GM18951 (cell line): ENCODE measurements around the gene PRDM10.
"Not testable (repeated sequence)": the region's sequence is repeated elsewhere in the genome, so short reads cannot be mapped to it uniquely, and the experiment has no call there.

Source experiments
- POLR2A ChIP-seq: IDR thresholded peaks from 4 replicates; pipeline ENCODE4 v1.6.1; 2011; ENCODE audit warnings: mild to moderate bottlenecking; ENCODE audit not compliant: insufficient read length, insufficient read depth; ENCODE audit errors: extremely low read depth
- in situ Hi-C: fragments of 300-500 bp; cut with MboI; formaldehyde crosslinking; loops from one replicate; pipeline ENCODE4 v1.12.0; 2022; ENCODE audit warnings: low sequenced_read_pairs, mixed read lengths, inconsistent platforms; ENCODE audit not compliant: unreplicated experiment

Gene PRDM10

DNA sequence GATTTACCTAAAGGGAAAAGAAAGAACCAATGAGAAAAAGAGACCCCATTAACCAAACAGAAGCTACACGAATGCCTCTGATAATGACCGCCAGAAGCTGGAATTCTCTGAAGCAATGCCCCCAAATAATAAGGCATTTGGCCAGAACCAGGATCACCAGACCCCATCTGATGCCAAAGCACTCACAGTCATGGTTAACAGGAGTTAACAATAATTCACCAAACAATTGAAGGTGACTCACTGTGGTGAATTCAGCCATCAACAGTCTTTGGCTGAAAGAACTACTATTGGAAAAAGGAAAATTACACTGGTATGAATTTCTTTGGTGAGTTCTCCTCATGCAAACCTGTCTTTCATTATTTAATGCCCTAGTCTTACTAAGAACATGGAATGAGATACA, 85.4 kb downstream of the PRDM10 start:
- in situ Hi-C loops, result no loop called here
- no peak for TF ChIP-seq POLR2A

GRCh38 chr11:129911298-129911697, 91.3 kb downstream of the PRDM10 start:
- no peak for TF ChIP-seq POLR2A
- in situ Hi-C loops, result no loop called here

GRCh38 chr11:129910360-129910759, 92.3 kb downstream of the PRDM10 start:
- no peak for TF ChIP-seq POLR2A
- in situ Hi-C loops, result no loop called here

DNA sequence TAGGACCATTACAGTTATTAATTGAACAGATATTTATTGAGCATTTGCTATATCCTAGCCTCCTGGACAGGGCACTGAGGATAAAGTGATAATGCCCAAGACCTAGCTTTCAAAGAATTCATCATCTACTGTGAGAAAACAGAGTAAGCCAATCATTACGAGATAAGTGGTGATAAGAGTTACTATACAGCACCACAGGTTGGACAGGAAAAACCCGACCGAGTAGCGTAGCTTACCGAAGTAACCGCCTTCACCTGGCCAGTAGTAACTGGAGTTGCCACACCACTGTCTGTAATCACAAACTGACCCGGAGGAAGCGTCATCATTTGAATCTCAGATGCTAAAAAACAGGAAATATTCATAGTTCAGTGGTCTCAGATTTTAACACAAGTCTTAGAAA, 97.2 kb downstream of the PRDM10 start:
- in situ Hi-C loops, result no loop called here
- no peak for TF ChIP-seq POLR2A

- no peak for TF ChIP-seq POLR2A
Measured at GRCh38 chr11:129896062-129896461, 106.6 kb downstream of the PRDM10 start.

GRCh38 chr11:129895126-129896041, 107.3 kb downstream of the PRDM10 start, which contains the start of gene NFRKB:
TSS of gene NFRKB (minus strand) at chr11:129895578. CDS start at chr11:129892849, 2,729 bp downstream.
- in situ Hi-C loops, result no loop called here
- peak; percentile 77 for TF ChIP-seq POLR2A

More at GRCh38 chr11:129896062-129896461, 106.6 kb downstream of the PRDM10 start:
- in situ Hi-C loops, result no loop called here

DNA sequence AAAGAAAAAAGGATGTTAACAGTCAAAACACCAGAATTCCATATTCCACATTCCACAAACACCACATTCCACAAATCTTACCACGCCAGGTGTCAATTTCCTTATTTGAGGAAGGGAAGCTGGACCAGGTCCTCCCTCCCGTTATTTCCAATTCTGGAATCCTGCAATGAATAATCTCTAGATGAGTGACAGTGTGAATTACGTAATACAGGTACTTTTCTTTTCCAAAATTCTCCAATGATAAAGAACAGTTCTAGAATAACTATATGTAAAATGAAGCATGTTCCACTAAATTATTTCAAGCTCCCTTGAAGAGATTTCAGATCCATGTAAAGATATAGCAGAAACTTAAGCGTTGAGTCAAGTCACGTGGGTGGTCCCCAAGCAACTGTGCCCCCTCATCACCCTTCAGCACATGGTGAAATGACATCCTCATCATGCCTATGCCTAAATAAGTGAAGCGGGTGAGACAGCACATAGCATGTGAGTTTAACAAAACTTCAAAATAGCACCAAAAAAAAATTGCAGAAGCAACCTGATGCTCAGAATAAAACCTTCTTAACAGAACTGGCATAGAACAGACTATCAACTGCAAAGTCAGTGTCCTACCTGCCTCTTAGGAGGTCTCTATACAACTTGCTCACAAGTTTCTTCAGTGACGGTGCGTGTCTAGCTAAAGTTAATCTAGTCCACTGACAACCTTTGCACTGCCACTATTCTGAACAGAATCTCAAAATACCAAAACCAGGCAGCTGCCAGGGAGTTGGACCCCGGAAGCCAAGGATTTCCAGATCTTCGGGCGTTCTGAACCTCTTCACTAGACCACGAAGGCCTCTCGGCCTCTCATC, 108.1 kb downstream of the PRDM10 start:
- in situ Hi-C loops, result no loop called here
- TF ChIP-seq POLR2A, result no peak

GRCh38 chr11:129888451-129888850, 114.2 kb downstream of the PRDM10 start:
- in situ Hi-C loops, result no loop called here
- no peak for TF ChIP-seq POLR2A

DNA sequence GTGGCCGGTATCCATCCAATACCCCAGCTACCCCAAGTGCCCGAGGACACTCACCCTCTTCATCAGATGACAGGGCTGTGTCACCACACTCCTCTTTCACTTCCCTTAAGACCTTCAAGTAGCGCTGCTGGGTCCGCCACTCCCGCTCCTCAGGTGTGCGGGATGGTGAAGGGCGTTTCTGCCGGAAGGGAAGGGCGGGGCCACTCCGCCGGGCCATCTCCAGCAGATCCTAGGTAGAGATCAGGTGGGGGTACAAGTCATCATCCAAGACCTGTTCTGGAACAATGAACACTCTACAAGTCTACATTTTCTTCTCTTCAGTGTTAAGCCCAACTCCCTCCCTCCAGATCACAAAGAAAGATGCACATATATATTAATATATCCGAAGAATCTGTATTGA, 117.3 kb downstream of the PRDM10 start:
- TF ChIP-seq POLR2A, result no peak
- in situ Hi-C loops, result no loop called here

- in situ Hi-C loops, result no loop called here
- no peak for TF ChIP-seq POLR2A
Measured at GRCh38 chr11:129884581-129884980, 118.1 kb downstream of the PRDM10 start.

DNA sequence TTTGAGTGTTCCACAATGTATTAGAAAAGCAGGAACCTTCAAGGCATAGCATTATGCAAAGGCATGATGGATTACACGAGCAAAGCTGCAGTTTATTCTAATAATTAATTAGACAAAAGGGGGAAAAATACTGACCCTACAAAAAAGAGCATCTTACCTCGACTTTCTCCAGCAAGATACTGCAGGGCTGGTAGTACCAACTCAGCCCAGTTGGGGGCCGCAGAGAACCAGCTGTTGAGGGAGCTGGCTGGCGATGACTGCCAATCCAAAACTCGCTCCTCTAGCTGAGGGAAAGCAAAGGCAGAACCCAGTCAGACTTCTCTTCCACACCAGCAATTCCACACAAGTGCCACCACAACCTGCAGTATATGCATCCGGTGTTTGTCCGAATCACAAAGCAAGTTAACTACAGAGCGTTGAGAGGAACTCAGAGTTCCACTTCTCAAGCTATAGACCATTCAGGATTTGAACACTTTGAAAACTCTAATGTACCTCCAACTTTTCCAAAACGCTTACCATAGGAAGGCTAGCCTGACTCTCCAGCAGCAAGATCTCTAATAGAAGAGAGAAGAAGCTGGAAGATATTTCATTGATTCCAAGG, 121.0 kb downstream of the PRDM10 start:
- TF ChIP-seq POLR2A, result no peak
- in situ Hi-C loops, result no loop called here

- in situ Hi-C loops, result no loop called here
- TF ChIP-seq POLR2A, result no peak
Measured at GRCh38 chr11:129880311-129880710, 122.3 kb downstream of the PRDM10 start.

DNA sequence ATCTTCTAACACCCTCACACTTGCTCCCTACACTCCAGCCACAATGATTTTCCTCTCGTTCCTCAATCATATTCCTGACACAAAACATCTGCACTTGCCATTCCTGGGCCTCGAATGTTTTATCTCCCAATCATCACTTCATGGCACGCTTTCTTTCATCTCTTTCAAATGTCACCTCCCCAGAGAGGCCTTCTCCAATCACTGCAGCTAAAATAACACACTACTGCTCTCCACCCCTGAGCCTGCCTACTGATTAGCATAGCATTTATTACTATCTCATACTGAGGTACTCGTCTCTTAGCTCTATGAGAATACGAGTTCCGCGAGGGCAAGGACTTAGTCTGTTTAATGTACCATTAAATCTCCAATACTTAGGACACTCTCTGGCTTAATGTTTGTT, 130.7 kb downstream of the PRDM10 start:
- in situ Hi-C loops, result no loop called here
- no peak for TF ChIP-seq POLR2A

DNA sequence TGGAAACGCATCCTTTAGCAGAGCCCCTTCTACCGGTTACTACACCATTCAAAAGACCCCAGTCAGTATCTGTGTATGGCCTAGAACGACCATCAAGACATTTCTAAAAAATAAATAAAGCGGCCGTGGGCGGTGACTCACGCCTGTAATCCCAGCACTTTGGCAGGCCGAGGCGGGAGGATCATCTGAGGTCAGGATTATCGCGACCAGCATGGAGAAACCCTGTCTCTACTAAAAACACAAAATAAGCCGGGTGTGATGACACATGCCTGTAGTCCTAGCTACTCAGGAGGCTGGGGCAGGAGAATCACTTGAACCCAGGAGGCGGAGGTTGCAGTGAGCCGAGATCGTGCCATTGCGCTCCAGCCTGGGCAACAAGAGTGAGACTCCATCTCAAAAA, 134.0 kb downstream of the PRDM10 start:
- in situ Hi-C loops, result not testable (repeated sequence)
